Esophagus squamous epithelium (tissue), 4 donors: ENCODE data around the gene ABCD2.

Experiments used
- CTCF ChIP-seq, 6 experiments: fragments of 450-650 bp in 4 of 6; fragments of 200-600 bp in 2 of 6; sonication (generic) in 2 of 6; IDR thresholded peaks; one replicate each; pipeline ENCODE4 v1.5.1; 2016 to 2019; ENCODE audit warnings: antibody characterized with exemption in 6 of 6, mild to moderate bottlenecking in 4 of 6, moderate library complexity in 4 of 6
- POLR2A ChIP-seq, 4 donors: fragments of 450-650 bp; IDR thresholded peaks; one replicate each; pipeline ENCODE4 v1.6.1; 2017; ENCODE audit warnings: antibody characterized with exemption in 4 of 4, mild to moderate bottlenecking in 4 of 4, moderate library complexity in 3 of 4

- no peak for TF ChIP-seq CTCF (IDR thresholded peaks at IDR 0.05)
- no peak for TF ChIP-seq POLR2A (IDR thresholded peaks at IDR 0.05)
Measured at GRCh38 chr12:39572551-39572950, 47.1 kb downstream of the ABCD2 start.
